Spleen (tissue), 7 donors: ENCODE measurements around the gene KIF6.

ENCODE experiments used
- CTCF ChIP-seq, 11 experiments: fragments of 200-600 bp in 7 of 11; fragments of 450-650 bp in 4 of 11; sonication (generic) in 4 of 11; IDR thresholded peaks in 8 of 11; conservative IDR thresholded peaks in 3 of 11; 1 replicate in 7 of 11; 2 replicates in 4 of 11; pipeline versions ENCODE4 v1.4.0 to v1.8.0; 2016 to 2021; ENCODE audit warnings: antibody characterized with exemption in 11 of 11, inconsistent platforms in 4 of 11, mild to moderate bottlenecking in 1 of 11
- POLR2A ChIP-seq, 3 donors: fragments of 450-650 bp; IDR thresholded peaks; one replicate each; pipeline ENCODE4 v1.5.1; 2017; ENCODE audit warnings: antibody characterized with exemption in 3 of 3, mild to moderate bottlenecking in 1 of 3
- donor health status: DM: no; HTN: no; CAD: no; lungs with moderate emphysema.
- donor health status: DM: no; HTN: no; CAD: no.
- donor health status: DM: no; HTN: no; CAD: no.

GRCh38 chr6:39466631-39467030 lies 258.6 kb downstream of the KIF6 start:
- TF ChIP-seq CTCF (IDR thresholded peaks at IDR 0.05 in 8 of 11, conservative IDR thresholded peaks at IDR 0.05 in 3 of 11), result no peak
- TF ChIP-seq POLR2A (IDR thresholded peaks at IDR 0.05), result no peak
